ENCODE measurements around the gene MTA1.

GRCh38 chr14:105495990-105496830, 76.6 kb downstream of the MTA1 start:
- TF ChIP-seq POLR2A (IDR thresholded peaks at IDR 0.05), result no peak
- TF ChIP-seq CTCF (IDR thresholded peaks at IDR 0.05), result no peak

Measured in uterus (tissue), 2 donors.